ENCODE measurements around the gene IL2RA.

IL2RA gene

GRCh38 chr10:5968681-5969453 is 93.3 kb downstream of the IL2RA start:
- no peak overlapping the region for H2AK5ac ChIP-seq (ENCODE audit: low read length)
- H3K36me3 ChIP-seq (ENCODE audit: control insufficient read depth in 1 of 2, insufficient read depth in 2 of 2, low read length in 2 of 2) = no peaks in the 10 kb centered on the region
- no peak for DNase-seq
- H3K4me2 ChIP-seq (ENCODE audit: low read length) = no peak overlapping the region
- no peaks in the 10 kb centered on the region for H3K79me2 ChIP-seq (ENCODE audit: control insufficient read depth, insufficient read depth, low read length, poor library complexity)
- H3K14ac ChIP-seq (ENCODE audit: low read length) = no peak overlapping the region
- no peaks in the 10 kb centered on the region for H3K9me3 ChIP-seq (ENCODE audit: insufficient read depth, low read depth, low read length)
- H4K91ac ChIP-seq (ENCODE audit: low read depth, low read length) = no peak overlapping the region
- H3K4me1 ChIP-seq (ENCODE audit: control insufficient read depth in 1 of 2, insufficient read depth in 2 of 2, low read length in 2 of 2) = no peaks in the 10 kb centered on the region
- H3K27ac ChIP-seq (ENCODE audit: low read depth, low read length) = no peak overlapping the region
- H3K4ac ChIP-seq (ENCODE audit: low read depth, low read length) = no peak overlapping the region
- no peak overlapping the region for H4K12ac ChIP-seq (ENCODE audit: low read depth, low read length)
- no peak overlapping the region for H3K18ac ChIP-seq (ENCODE audit: low read length)
- no peak overlapping the region for H2BK120ac ChIP-seq (ENCODE audit: insufficient read depth, low read length, poor library complexity)
- no peaks in the 10 kb centered on the region for H3K27me3 ChIP-seq (ENCODE audit: insufficient read depth, low read length)
- H3K23ac ChIP-seq (ENCODE audit: low read length) = no peak overlapping the region
- no peak overlapping the region for H3K9ac ChIP-seq (ENCODE audit: low read length)
- no peaks in the 10 kb centered on the region for H3K79me1 ChIP-seq (ENCODE audit: low read length)
- H3K4me3 ChIP-seq (ENCODE audit: low read depth, low read length) = no peak overlapping the region
- no peak overlapping the region for H2BK5ac ChIP-seq (ENCODE audit: low read depth, low read length, poor library complexity)
- H4K8ac ChIP-seq (ENCODE audit: low read depth, low read length) = no peak overlapping the region
- no CpG with 5 or more reads among the region's 9 CpGs for WGBS (ENCODE audit: extremely low coverage, insufficient coverage, insufficient read length)
- H2BK12ac ChIP-seq (ENCODE audit: low read length) = no peak overlapping the region
- no peak overlapping the region for H2AFZ ChIP-seq (ENCODE audit: insufficient read depth, low read length, poor library complexity)

- H2AFZ ChIP-seq (ENCODE audit: insufficient read depth, low read length, poor library complexity) = no peak overlapping the region
- no peak overlapping the region for H3K27ac ChIP-seq (ENCODE audit: low read depth, low read length)
- H4K12ac ChIP-seq (ENCODE audit: low read depth, low read length) = no peak overlapping the region
- H2AK5ac ChIP-seq (ENCODE audit: low read length) = no peak overlapping the region
- H4K91ac ChIP-seq (ENCODE audit: low read depth, low read length) = no peak overlapping the region
- H3K4me1 ChIP-seq (ENCODE audit: control insufficient read depth in 1 of 2, insufficient read depth in 2 of 2, low read length in 2 of 2) = no peaks in the 10 kb centered on the region
- no peak overlapping the region for H3K14ac ChIP-seq (ENCODE audit: low read length)
- H3K18ac ChIP-seq (ENCODE audit: low read length) = no peak overlapping the region
- no peaks in the 10 kb centered on the region for H3K36me3 ChIP-seq (ENCODE audit: control insufficient read depth in 1 of 2, insufficient read depth in 2 of 2, low read length in 2 of 2)
- H3K23ac ChIP-seq (ENCODE audit: low read length) = no peak overlapping the region
- H2BK12ac ChIP-seq (ENCODE audit: low read length) = no peak overlapping the region
- no peak overlapping the region for H3K4me3 ChIP-seq (ENCODE audit: low read depth, low read length)
- no peaks in the 10 kb centered on the region for H3K27me3 ChIP-seq (ENCODE audit: insufficient read depth, low read length)
- no peak overlapping the region for H2BK120ac ChIP-seq (ENCODE audit: insufficient read depth, low read length, poor library complexity)
- no peak overlapping the region for H3K9ac ChIP-seq (ENCODE audit: low read length)
- no peak overlapping the region for H3K4me2 ChIP-seq (ENCODE audit: low read length)
- no peaks in the 10 kb centered on the region for H3K79me2 ChIP-seq (ENCODE audit: control insufficient read depth, insufficient read depth, low read length, poor library complexity)
- H2BK5ac ChIP-seq (ENCODE audit: low read depth, low read length, poor library complexity) = no peak overlapping the region
- H3K9me3 ChIP-seq (ENCODE audit: insufficient read depth, low read depth, low read length) = no peaks in the 10 kb centered on the region
- no peak overlapping the region for H3K4ac ChIP-seq (ENCODE audit: low read depth, low read length)
- H4K8ac ChIP-seq (ENCODE audit: low read depth, low read length) = no peak overlapping the region
- no peaks in the 10 kb centered on the region for H3K79me1 ChIP-seq (ENCODE audit: low read length)
- WGBS (ENCODE audit: extremely low coverage, insufficient coverage, insufficient read length) = no CpG with 5 or more reads among the region's 5 CpGs
- no peak for DNase-seq
Observed at GRCh38 chr10:5968037-5968680, 94.0 kb downstream of the IL2RA start.

- no peak overlapping the region for H3K4me3 ChIP-seq (ENCODE audit: low read depth, low read length)
- no peak overlapping the region for H2AK5ac ChIP-seq (ENCODE audit: low read length)
- no peak overlapping the region for H3K4ac ChIP-seq (ENCODE audit: low read depth, low read length)
- H4K12ac ChIP-seq (ENCODE audit: low read depth, low read length) = no peak overlapping the region
- DNase-seq = no peak
- no peaks in the 10 kb centered on the region for H3K36me3 ChIP-seq (ENCODE audit: control insufficient read depth in 1 of 2, insufficient read depth in 2 of 2, low read length in 2 of 2)
- H3K14ac ChIP-seq (ENCODE audit: low read length) = no peak overlapping the region
- no peaks in the 10 kb centered on the region for H3K79me1 ChIP-seq (ENCODE audit: low read length)
- no peak overlapping the region for H3K23ac ChIP-seq (ENCODE audit: low read length)
- H2AFZ ChIP-seq (ENCODE audit: insufficient read depth, low read length, poor library complexity) = no peak overlapping the region
- H3K27ac ChIP-seq (ENCODE audit: low read depth, low read length) = no peak overlapping the region
- H3K9ac ChIP-seq (ENCODE audit: low read length) = no peak overlapping the region
- no peaks in the 10 kb centered on the region for H3K9me3 ChIP-seq (ENCODE audit: insufficient read depth, low read depth, low read length)
- no peak overlapping the region for H2BK5ac ChIP-seq (ENCODE audit: low read depth, low read length, poor library complexity)
- H4K8ac ChIP-seq (ENCODE audit: low read depth, low read length) = no peak overlapping the region
- no CpG with 5 or more reads among the region's 8 CpGs for WGBS (ENCODE audit: extremely low coverage, insufficient coverage, insufficient read length)
- no peaks in the 10 kb centered on the region for H3K4me1 ChIP-seq (ENCODE audit: control insufficient read depth in 1 of 2, insufficient read depth in 2 of 2, low read length in 2 of 2)
- H2BK12ac ChIP-seq (ENCODE audit: low read length) = no peak overlapping the region
- no peak overlapping the region for H2BK120ac ChIP-seq (ENCODE audit: insufficient read depth, low read length, poor library complexity)
- no peaks in the 10 kb centered on the region for H3K27me3 ChIP-seq (ENCODE audit: insufficient read depth, low read length)
- H3K79me2 ChIP-seq (ENCODE audit: control insufficient read depth, insufficient read depth, low read length, poor library complexity) = no peaks in the 10 kb centered on the region
- H3K4me2 ChIP-seq (ENCODE audit: low read length) = no peak overlapping the region
- H4K91ac ChIP-seq (ENCODE audit: low read depth, low read length) = no peak overlapping the region
- no peak overlapping the region for H3K18ac ChIP-seq (ENCODE audit: low read length)
Observed at GRCh38 chr10:5965266-5965665, 96.9 kb downstream of the IL2RA start.

- Histone ChIP-seq H2BK12ac (ENCODE audit: low read length) (no peak overlapping the region), H3K36me3 (ENCODE audit: control insufficient read depth in 1 of 2, insufficient read depth in 2 of 2, low read length in 2 of 2) (no peaks in the 10 kb centered on the region), H3K79me1 (ENCODE audit: low read length) (no peaks in the 10 kb centered on the region), H2AFZ (ENCODE audit: insufficient read depth, low read length, poor library complexity) (no peak overlapping the region), H3K27me3 (ENCODE audit: insufficient read depth, low read length) (no peaks in the 10 kb centered on the region), H3K9ac (ENCODE audit: low read length) (no peak overlapping the region), H3K79me2 (ENCODE audit: control insufficient read depth, insufficient read depth, low read length, poor library complexity) (no peaks in the 10 kb centered on the region), H3K4me1 (ENCODE audit: control insufficient read depth in 1 of 2, insufficient read depth in 2 of 2, low read length in 2 of 2) (no peaks in the 10 kb centered on the region), H3K4ac (ENCODE audit: low read depth, low read length) (no peak overlapping the region), H4K8ac (ENCODE audit: low read depth, low read length) (no peak overlapping the region), H3K27ac (ENCODE audit: low read depth, low read length) (no peak overlapping the region), H2AK5ac (ENCODE audit: low read length) (no peak overlapping the region), H4K12ac (ENCODE audit: low read depth, low read length) (no peak overlapping the region), H3K18ac (ENCODE audit: low read length) (no peak overlapping the region), H3K23ac (ENCODE audit: low read length) (no peak overlapping the region), H2BK120ac (ENCODE audit: insufficient read depth, low read length, poor library complexity) (no peak overlapping the region), H3K4me2 (ENCODE audit: low read length) (no peak overlapping the region), H3K4me3 (ENCODE audit: low read depth, low read length) (no peak overlapping the region), H3K14ac (ENCODE audit: low read length) (no peak overlapping the region), H4K91ac (ENCODE audit: low read depth, low read length) (no peak overlapping the region), H2BK5ac (ENCODE audit: low read depth, low read length, poor library complexity) (no peak overlapping the region), H3K9me3 (ENCODE audit: insufficient read depth, low read depth, low read length) (no peaks in the 10 kb centered on the region)
- DNase-seq = no peak
- no CpG with 5 or more reads among the region's 13 CpGs for WGBS (ENCODE audit: extremely low coverage, insufficient coverage, insufficient read length)
Observed at GRCh38 chr10:5964736-5965135, 97.4 kb downstream of the IL2RA start.
